Epithelial cell of prostate (primary cell): ENCODE data around the gene HEXIM2.
A peak's percentile ranks its signal among the peaks of the same experiment; 100 is the strongest.

Source experiments
- DNase-seq: peaks from one replicate; pipeline ENCODE4 v3.0.0-alpha.2; 2011; ENCODE audit warnings: low read depth, low spot score
- H3K27ac ChIP-seq: fragments of 450-650 bp; 2 replicates; pipeline ENCODE4 v1.5.1; 2017; ENCODE audit warnings: mild to moderate bottlenecking

HEXIM2 gene

DNA sequence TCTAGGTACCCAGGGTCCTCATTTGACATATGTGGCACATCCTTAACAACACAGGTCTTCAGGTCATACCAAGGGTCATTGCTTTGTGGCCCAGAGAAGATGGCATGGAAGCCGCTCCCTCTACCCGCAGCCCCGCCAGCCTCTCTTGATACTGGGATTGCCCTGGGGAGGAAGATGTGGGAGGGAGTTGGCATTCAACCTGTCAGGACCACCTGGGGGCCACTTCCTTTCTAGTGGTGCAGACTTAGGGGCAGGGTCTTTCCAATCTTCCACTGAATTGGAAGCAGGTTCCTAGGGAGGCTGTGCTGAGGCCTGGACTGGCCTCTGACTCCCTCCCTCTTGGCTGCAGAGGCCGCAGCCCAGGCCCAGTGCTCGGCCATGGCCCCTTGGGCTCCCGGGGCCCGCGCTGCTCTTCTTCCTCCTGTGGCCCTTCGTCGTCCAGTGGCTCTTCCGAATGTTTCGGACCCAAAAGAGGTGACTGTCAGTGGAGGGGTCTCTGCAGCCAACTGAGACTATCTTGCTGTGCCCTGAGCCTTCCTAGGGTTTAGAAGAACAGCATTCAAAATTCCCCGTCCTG is 18.5 kb upstream of the HEXIM2 start:
- DNase-seq, result no peak
- H3K27ac ChIP-seq, result no peak overlapping the region

DNA sequence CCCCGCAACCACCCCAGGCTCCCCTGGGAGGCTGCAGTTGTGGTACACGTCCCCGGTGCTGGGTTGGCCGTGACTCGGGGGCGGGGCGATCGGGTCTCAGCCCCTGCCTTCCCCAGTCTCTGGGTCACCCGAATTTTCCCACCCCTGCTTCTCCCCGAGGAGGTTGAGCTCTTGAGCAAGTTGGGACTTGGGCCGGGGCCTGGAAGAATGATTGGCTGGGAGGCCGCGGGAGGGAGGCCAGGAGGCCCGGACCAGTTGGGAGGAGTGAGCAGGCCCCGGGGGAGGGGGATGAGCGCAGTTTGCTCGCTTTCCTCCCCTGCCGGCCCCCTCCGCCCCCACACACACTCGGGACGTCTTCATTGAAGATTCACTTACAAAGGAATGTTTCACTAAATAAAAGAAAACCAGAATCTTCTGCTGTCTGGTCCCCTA is 17.9 kb upstream of the HEXIM2 start:
- no peak for DNase-seq
- peak overlapping the region; percentile 44 for H3K27ac ChIP-seq

DNA sequence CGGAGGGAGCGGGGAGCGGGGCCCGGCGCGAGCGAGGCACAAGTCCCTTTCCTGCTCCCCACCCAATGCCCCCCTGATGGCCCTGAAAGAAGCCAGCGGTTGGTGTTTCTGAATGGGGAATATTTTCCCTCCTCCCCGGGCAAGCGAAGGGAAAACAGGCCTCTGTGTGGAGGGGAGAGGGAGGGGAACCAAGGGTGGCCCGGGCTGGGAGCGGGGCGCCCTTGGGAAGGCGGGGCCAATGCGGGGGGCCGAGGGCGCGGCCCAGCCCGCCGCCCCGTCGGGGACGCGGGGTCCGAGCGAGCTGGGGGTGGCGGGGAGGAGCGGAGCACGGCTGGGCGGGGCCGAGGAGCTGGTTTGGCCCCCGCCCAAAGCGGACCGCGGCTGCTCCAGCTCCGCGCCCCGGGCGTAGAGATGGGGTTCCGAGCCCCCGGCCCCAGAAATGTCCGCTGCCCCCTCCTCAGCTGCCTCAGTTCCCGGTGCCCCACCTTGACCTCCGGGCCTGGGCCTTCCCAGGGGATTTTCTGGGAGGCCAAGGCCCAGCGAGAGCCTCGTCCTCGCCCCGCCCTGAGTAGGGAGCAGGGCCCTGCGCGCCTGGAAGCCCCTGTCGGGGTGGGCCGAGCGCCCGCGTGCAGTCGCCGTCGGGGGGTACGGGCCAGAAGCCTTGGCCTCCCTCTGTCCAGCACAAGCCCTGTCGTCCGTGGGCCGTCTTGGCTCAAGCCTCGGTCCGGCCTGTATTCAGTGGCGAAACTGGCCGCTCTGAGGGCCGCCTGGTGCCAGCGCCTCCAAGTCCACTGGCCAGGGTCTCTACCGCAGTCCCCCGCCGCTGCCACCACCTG is 17.3 kb upstream of the HEXIM2 start:
- DNase-seq, result no peak
- peak overlapping the region; percentile 44 for H3K27ac ChIP-seq

DNA sequence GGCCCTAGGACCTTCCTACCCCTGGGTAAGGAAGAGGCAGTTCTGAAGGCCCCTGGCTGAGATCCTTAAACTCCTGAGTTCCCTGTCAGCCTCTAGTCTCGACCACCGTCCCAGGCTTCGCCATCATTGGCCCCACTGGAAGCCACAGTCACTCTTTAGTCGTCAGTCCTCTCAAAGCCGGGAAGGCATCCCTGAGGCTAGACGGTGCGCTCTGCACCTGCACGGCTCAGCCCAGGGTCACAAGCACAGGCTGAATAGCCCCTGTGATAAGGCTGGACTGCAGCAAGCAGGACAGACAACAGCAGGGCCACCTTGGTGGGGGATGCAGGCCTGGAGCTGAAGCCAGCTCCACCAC is 16.7 kb upstream of the HEXIM2 start:
- no peak for DNase-seq
- H3K27ac ChIP-seq, result no peak overlapping the region

DNA sequence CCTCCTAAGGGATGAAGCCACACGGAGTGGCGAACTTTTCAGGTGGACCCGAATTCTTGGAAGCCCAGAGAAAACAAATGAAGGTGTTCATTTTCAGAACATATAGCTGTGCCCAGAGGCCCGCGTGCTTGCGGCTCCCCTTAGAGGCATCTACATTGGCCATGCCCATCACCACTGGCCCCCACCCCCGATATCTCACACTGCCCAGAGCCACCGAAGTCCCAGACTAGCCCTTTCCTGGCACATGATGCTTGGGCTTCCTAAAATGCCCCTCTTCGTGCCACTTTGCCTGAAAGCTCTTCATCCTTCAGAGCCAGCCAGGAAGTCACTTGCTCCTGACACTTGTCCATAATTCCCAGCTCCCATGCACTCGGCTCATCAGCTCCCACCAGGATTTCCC is 15.5 kb upstream of the HEXIM2 start:
- peak overlapping the region; percentile 95 for H3K27ac ChIP-seq

DNA sequence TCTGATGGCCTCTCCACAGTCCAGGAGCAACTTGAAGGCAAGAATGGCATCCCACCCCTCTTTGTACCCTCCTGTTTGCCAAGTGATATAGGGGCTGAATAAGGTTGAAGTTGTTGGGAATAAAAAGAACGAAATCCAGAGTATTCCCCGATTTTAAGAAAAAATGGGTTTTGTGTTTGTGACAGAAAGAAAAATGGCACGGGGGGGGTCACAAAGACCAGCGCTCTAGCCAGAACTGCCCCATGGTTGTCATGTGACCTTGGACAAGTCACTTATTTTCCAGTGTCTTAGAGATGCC is 15.1 kb upstream of the HEXIM2 start:
- DNase-seq, result no peak

More for the DNA sequence above, 15.5 kb upstream of the HEXIM2 start:
- no peak for DNase-seq

DNA sequence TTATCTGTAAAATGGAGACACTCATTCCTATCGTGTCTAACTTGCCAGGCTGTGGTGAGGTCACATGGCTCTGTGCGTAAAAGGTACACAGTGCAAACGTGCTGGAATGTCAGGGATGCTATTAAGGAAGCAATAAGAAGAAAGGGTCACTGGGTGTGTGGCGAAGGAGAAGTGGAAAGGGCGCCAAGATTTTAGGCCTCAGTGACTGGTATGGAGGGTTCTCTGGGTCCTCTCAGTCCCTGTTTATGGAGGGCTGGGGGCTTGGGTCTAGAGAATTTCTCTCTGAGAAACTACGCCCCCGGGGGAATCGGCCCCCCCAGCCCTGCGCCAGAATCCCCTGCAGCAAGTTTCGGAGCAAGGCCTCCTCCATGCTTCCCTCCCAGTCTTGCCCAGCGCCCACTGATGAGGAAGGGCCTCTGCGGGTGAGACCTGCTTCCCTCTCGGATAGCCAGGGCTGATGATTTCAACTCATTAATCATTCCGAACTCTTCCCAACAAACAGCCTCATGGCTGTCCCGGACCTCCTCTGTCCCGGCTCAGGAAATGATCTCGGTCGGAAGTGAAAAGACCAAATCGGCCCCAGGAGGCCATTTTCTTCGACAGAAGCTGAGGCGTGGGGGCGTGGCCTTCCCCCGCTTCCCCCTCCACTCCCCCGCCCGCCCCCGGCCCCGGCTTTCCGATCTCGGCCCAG is 14.6 kb upstream of the HEXIM2 start:
- DNase-seq, result no peak
- H3K27ac ChIP-seq, result peak overlapping the region; percentile 95

More for the DNA sequence above, 15.1 kb upstream of the HEXIM2 start:
- peak overlapping the region; percentile 95 for H3K27ac ChIP-seq

DNA sequence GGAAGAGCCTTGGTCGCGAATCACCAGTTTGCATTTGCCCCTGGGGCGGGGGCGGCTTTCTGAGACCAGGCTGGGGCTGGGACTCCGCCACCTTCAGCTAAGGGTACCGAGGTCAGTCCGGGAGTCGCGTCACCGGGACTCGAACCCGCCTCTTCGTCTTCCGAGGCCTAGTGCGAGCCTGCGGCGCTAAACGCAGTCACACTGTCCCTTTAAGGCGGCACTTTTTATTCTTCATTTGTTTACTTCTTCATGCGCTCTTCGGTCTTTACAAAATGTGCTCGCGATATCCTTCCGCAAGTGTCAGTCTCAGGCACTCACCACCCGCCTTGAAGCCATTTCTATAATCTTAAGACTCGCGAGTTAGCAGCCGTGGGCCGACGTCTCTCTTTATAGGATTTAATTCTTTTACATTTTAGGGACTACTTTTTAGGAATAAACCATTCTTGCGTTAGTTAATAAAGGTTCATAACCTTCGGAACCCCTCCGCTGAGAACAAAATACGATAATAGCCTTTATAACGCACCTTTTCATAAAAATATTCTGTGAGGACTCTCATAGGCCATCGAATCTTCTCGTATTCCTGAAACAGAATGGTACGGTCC is 14.0 kb upstream of the HEXIM2 start:
- DNase-seq, result peak; percentile 80
- H3K27ac ChIP-seq, result peak overlapping the region; percentile 95

DNA sequence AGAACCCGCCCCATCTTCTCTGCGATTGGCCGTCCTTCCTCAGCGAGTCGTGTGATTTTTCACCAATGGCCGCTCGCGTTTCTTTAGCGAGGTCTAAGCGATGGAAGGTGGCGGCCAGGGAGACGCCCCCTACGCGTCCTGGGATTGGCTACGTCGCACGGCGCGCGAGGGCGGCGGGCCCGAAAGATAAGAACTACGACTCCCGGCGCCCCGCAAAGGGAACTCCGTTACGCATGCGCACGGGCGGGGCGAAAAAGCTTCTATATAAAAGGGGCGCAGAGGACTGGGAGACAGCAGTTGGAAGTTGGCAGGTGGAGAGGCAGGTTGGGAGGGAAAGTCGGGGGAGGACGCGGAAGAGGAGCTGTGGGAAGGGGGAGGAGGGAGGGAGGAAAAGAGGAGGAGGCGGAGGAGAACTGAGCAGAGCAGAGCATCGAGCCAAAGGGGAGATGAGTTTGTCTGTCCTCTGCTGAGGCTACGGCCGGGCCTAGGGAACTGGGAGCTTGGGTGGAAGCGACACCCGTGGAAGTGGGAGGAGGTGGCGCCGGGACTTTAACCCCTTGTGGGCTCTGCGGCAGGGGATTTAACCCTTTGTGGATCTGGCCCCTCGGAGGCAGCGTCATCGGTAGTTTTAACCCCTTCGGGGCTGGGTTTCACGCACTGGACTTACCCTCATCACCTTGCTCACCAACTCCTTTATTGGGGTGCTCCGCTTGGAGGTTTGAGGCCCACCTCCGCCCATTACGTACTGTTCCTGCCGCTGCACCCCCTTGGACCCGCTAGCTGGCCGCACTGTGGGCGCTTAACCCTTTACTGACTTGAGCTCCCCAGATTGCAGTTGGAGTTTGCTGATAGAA is 13.3 kb upstream of the HEXIM2 start, which contains the start of gene HEXIM1:
HEXIM1 (plus strand) TSS at position 293 of the 854 bp plus-strand sequence. CDS start 716 bp downstream, outside the sequence.
- peak within 1 kb of the TSS; percentile 95 for H3K27ac ChIP-seq
- DNase-seq, result peak; percentile 97

DNA sequence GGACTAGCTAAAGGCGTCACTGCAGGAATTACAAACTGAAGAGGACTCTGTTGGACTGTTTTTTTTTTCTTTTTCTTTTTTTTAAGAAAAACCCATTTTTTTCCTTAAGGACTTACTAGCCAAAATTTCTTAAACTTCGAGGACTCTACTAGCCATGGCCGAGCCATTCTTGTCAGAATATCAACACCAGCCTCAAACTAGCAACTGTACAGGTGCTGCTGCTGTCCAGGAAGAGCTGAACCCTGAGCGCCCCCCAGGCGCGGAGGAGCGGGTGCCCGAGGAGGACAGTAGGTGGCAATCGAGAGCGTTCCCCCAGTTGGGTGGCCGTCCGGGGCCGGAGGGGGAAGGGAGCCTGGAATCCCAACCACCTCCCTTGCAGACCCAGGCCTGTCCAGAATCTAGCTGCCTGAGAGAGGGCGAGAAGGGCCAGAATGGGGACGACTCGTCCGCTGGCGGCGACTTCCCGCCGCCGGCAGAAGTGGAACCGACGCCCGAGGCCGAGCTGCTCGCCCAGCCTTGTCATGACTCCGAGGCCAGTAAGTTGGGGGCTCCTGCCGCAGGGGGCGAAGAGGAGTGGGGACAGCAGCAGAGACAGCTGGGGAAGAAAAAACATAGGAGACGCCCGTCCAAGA is 12.5 kb upstream of the HEXIM2 start:
- peak overlapping the region; percentile 95 for H3K27ac ChIP-seq
- DNase-seq, result no peak

DNA sequence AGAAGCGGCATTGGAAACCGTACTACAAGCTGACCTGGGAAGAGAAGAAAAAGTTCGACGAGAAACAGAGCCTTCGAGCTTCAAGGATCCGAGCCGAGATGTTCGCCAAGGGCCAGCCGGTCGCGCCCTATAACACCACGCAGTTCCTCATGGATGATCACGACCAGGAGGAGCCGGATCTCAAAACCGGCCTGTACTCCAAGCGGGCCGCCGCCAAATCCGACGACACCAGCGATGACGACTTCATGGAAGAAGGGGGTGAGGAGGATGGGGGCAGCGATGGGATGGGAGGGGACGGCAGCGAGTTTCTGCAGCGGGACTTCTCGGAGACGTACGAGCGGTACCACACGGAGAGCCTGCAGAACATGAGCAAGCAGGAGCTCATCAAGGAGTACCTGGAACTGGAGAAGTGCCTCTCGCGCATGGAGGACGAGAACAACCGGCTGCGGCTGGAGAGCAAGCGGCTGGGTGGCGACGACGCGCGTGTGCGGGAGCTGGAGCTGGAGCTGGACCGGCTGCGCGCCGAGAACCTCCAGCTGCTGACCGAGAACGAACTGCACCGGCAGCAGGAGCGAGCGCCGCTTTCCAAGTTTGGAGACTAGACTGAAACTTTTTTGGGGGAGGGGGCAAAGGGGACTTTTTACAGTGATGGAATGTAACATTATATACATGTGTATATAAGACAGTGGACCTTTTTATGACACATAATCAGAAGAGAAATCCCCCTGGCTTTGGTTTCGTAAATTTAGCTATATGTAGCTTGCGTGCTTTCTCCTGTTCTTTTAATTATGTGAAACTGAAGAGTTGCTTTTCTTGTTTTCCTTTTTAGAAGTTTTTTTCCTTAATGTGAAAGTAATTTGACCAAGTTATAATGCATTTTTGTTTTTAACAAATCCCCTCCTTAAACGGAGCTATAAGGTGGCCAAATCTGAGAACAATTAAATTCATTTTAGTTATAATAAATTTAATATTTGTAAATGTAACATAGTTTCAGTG is 11.7 kb upstream of the HEXIM2 start:
- peak overlapping the region; percentile 95 for H3K27ac ChIP-seq
- DNase-seq, result no peak

DNA sequence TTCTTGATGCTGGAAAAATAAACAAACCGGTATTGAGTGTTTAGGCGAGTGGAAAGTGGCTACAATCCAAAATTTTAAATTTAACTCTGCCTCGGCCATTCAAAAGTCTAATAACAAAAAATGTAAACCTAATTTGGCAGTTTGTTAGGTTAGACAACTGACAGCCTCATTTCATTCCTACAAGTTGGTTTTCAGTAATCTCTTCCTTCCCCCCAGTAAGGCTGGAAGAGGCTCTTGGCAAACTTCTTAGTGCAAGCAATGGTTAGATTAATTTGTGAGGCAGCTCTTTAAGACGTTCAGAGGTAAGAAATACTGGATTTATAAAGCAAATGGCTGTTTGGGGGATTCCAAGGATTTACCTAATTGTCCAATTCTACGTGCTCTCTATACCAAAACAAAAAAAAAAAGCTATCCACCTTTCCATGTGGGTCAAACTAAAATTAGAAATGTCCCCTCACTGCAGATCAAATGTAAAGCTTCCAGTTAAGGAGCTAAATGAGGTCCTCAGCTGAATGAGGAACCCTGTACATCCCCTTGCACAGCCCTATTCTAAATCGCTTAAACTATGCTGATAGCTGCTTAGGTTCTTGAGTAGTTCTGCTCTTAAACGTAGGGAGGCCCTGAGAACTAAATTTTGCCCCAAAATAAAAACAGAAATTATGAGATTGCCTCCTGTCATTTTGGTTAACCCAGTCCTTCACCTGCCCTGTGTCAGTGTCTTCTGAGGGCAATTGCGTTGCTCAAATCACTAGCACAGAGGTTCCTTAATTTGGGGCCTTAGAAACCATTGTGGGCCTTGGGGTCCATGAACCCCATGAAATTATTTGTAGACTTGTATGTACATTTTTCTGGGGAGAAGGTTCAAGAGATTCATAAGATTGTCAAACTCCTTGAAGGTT is 10.5 kb upstream of the HEXIM2 start:
- no peak for DNase-seq
- peak overlapping the region; percentile 95 for H3K27ac ChIP-seq

DNA sequence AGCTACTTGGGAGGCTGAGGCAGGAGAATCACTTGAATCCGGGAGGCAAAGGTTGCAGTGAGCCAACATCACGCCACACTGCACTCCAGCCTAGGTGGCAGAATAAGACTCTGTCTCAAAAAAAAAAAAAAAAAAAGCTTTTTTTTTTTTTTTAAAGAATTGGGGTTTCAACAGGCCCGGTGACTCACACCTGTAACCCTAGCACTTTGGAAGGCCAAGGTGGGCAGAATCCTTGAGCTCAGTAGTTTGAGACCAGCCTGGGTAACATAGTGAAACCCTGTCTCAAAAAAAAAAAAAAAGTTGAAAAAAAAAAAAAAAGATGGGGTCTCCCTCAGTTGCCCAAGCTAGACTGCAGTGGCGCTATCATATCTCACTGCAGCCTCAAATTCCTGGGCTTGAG is 6.6 kb upstream of the HEXIM2 start:
- no peak overlapping the region for H3K27ac ChIP-seq
- DNase-seq, result no peak

DNA sequence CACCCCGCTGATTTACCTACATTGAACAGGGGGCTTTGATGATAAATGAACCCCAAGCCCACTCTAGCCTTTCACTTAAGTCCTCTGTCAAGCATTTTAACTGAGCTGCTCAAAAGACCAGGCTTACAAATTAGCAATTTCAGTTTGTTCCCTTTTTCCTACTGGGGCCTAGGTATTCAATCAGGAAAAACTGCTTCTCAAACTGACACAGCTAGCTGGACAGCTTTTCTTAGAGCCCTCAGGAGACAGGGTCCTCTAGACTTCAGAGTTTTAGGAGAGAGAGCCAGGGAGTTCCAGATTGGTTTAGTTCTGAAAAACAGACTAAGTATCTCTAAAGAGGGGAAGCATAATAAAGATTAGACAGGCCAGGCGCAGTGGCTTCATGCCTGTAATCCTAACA is 6.2 kb upstream of the HEXIM2 start:
- no peak overlapping the region for H3K27ac ChIP-seq

DNA sequence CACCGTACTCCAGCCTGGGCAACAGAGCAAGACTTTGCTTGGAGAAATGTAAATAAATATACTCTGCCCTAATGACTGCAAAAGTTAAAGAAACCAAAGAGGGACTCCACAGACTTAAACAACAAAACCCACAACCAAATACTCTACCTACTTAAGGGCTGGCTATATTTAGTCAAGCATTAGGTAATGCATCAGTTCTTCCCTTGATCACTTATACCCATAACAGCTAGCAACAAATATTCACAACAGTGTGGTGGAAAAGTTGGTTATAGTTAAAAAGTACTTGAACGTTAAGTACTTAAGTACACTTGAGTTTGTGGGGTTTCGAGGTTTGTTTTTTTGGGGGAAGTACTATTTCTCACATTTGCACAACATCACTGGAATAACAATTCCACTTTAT is 5.4 kb upstream of the HEXIM2 start:
- DNase-seq, result no peak
- no peak overlapping the region for H3K27ac ChIP-seq

More for the DNA sequence above, 6.2 kb upstream of the HEXIM2 start:
- no peak for DNase-seq

DNA sequence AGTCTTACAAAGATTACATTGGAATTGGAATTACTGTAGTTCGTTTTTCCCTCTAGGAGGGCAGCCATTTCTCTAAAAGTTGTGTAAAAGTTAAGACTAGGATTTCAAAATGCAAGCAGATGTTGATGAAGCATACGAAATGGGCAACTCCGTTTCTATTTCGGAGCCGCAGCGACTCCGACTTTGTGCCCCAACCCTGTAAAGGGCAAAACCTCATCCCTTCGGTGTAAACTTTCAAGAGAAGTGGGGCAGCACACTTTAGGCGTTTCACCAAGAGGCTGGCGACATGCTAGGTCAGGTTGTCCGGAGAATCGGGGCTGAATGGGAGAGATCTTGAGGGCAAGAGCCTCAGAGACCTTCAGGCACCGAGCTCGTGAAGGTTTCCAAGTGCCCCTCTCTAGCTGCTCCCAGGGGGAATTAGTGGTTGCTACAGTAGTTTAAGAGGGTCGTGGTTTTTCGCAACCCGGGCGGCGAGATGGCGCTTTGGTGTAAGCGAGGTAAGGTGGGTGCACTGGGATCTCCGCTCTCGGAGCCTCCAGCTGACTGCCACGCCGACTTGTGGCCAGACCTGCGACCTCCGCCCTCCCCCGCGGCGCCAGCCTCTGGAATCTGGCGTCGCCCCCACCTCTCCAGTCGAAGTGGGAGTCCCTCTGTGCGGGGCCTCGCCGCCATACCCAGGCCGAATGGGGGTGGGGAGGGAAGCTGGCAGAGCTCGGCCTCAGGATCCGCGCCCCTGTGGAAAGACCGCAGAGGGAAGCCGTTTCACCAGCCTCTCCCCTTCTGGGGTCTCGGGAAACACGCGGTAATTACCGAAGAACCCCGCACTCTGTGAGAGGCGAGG is 1.0 kb upstream of the HEXIM2 start:
- H3K27ac ChIP-seq, result peak overlapping the region; percentile 92
- DNase-seq, result no peak
